ENCODE results near the gene CHL1.

DNA sequence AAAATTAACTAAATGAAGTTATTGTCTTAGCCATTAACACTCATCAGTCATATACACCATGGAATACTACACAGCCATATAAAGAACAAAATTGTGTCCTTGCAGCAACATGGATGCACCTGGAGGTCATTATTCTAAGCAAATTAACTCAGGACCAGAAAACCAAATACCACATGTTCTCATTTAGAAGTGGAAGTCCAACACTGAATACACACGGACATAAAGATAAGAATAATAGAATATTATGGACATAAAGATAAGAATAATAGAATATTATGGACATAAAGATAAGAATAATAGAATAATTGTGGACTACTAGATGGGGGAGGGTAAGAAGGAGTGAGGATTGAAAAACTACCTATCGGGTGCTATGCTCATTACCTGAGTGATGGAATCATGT is 122.3 kb downstream of the CHL1 start:
- no peak for TF ChIP-seq EZH2 (IDR thresholded peaks at IDR 0.05)
- no peak for TF ChIP-seq POLR2AphosphoS5 (IDR thresholded peaks at IDR 0.05; ENCODE audit: borderline replicate concordance, low read depth, low read length)
- no peak for TF ChIP-seq FOXP2 (optimal IDR thresholded peaks at IDR 0.05; ENCODE audit: control extremely low read depth, extremely low read length, insufficient read depth)
